ENCODE data around the gene KHDC4.

DNA sequence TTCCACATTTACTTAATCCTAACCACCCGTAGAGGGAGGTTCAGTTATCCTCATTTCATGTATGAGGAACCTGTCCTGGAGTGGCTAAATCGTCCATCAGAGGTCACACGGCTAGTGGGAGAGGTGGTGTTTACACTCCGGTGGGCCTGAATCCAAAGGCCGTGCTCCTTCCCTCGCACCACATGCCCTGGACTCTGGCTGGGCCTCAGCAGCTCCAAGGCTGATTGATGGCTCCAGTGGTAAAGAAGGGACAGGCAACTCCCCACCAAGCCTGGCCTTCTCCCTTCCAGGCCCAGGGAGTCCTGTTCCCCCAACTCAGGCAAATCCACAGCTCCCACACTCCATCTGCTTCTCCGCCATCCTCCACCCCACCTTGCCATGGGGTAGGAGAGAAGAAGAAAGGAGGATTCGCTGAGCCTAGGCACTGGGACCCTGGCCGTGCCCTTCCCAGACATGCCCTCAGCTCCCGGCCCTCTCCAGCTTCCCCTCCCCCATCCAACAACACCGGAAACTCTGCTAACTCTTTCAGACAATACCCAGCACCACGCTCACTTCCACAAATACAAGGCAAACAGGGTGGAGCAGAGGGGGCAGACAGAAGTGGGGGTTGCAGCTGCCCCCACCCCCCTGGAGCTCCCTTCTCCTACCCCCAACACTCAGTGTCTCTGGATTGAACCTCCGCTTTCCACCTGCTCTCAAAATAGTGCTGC, 33.3 kb upstream of the KHDC4 start:
- no peak for TF ChIP-seq ZNF274 (IDR thresholded peaks at IDR 0.05; ENCODE audit: low read depth, low read length)
- no peak for TF ChIP-seq YY1 (IDR thresholded peaks at IDR 0.05; ENCODE audit: insufficient read depth, insufficient read length)
- TF ChIP-seq SUZ12 (IDR thresholded peaks at IDR 0.05; ENCODE audit: extremely low read depth, insufficient read depth, insufficient read length), result no peak
